Activated naive CD4-positive, alpha-beta T cell treated with anti-CD3 and anti-CD28 coated beads, Interleukin-2, amount 50 U/mL, for 72 hours (primary cell): Measurements from ENCODE around the gene DDX51. TPM values are rescaled to one million over a fixed set of nuclear protein-coding genes. Genes with fewer than 3 reads are reported as not detected.
"Not testable (repeated sequence)": the region's sequence is repeated elsewhere in the genome, so short reads cannot be mapped to it uniquely, and the experiment has no call there.

Experiments used
- ATAC-seq, 2 donors: fragments of 150-1000 bp; cut with Tn5 transposase; 2 replicates each; pipeline ENCODE4 v1.10.0; 2021; ENCODE audit warnings: mild to moderate bottlenecking in 2 of 2, moderate library complexity in 2 of 2
- DNase-seq, 2 donors: peaks; one replicate each; pipeline ENCODE4 v3.0.0; 2021 to 2022; ENCODE audit warnings: low spot score in 2 of 2
- H3K27ac Mint-ChIP-seq, 2 donors: one replicate each; pipeline ENCODE4 v1.8.0; 2022; ENCODE audit warnings: mild to moderate bottlenecking in 2 of 2, mixed read lengths in 2 of 2
- H3K36me3 Mint-ChIP-seq, 2 donors: one replicate each; pipeline ENCODE4 v1.8.0; 2022; ENCODE audit warnings: mixed read lengths in 2 of 2
- H3K9me3 Mint-ChIP-seq, 2 donors: one replicate each; pipeline ENCODE4 v1.8.0; 2022; ENCODE audit warnings: mixed read lengths in 2 of 2
- total RNA-seq, 2 donors: library from RNA; stranded (reverse); gene quantifications; one replicate each; pipeline ENCODE4 v1.2.3, GENCODE V29; 2022

DDX51 gene
- total RNA-seq, 2 donors from 2014 or later: 22.0 to 34.5 TPM

DNA sequence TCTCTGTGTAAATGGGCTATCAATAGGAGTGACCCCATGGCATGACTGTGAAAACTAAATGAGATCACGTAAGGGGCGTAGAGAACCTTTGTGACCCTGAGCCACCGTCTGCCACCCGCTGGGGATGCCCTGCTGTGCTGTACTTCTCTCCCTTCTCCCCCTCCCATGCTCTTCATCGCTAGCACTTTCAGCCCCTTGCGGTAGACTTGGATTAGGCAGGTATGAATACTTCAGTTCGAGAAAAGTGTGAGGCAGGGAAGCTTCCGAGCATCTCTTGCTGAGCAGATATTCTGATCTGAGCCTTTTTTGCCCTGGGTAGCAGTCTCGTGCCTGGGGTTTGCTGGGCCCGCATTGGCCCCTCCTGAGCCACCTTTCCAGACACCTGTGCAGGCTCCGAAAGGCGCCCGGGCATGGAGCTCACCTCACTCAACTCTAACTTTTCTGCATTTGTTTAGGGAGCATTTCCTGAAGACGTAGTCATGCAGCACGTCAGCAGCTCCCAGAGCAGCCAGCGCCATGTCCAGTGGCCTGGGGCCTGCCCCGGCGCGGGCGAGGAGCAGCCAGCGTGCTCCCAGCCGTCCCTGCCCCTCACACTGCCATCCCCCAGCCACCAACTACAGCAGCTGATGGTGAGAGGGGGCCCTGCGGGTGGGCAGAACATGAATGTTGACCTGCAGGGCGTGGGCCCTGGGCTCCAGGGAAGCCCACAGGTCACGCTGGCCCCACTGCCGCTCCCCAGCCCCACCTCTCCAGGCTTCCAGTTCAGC, 40.4 kb downstream of the DDX51 start:
- no peak for ATAC-seq

DNA sequence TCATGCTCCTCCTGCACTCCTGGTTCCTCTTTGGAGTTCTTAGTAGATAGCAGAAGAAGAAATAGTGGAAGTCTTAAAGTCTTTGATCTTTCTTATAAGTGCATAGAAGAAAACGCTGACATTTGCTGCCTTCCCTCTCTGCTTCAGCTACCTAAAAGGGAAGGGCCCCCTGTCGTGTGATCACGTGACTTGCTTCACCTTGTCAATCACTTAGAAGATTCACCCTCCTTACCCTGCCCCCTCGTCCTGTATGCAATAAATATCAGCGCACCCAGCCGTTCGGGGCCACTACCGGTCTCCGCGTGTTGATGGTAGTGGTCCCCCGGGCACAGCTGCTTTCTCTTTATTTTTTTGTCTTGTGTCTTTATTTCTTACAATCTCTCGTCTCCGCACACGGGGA, 41.0 kb downstream of the DDX51 start:
- ATAC-seq, H3K27ac Mint-ChIP-seq, H3K36me3 Mint-ChIP-seq, H3K9me3 Mint-ChIP-seq, DNase-seq: not testable (repeated sequence)

More for the DNA sequence above, 40.4 kb downstream of the DDX51 start:
- Mint-ChIP-seq H3K27ac (no peak overlapping the region), H3K36me3 (no peaks in the 10 kb centered on the region), H3K9me3 (no peaks in the 10 kb centered on the region)
- DNase-seq: no peak

DNA sequence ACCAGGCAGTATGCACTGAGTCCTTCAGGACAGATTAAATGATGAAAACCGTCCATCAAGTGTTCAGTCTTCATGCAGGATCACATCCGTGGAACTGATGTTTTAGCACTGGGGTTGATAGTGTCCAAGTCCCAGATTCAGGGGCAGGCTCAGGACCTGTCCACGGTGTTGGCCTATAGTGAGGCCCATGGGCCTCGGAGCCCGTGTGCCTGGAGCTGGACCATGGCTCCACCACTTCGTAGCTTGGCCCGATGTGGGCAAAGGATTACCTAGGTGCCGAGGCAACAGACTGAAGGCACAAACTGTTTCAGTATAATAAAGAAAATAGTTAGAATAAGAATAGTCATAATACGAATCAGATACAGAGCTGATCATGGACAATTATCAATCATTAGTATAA, 41.8 kb downstream of the DDX51 start:
- ATAC-seq (no peak), DNase-seq (no peak)
- Mint-ChIP-seq H3K27ac (no peak overlapping the region), H3K9me3 (no peaks in the 10 kb centered on the region), H3K36me3 (no peaks in the 10 kb centered on the region)

DNA sequence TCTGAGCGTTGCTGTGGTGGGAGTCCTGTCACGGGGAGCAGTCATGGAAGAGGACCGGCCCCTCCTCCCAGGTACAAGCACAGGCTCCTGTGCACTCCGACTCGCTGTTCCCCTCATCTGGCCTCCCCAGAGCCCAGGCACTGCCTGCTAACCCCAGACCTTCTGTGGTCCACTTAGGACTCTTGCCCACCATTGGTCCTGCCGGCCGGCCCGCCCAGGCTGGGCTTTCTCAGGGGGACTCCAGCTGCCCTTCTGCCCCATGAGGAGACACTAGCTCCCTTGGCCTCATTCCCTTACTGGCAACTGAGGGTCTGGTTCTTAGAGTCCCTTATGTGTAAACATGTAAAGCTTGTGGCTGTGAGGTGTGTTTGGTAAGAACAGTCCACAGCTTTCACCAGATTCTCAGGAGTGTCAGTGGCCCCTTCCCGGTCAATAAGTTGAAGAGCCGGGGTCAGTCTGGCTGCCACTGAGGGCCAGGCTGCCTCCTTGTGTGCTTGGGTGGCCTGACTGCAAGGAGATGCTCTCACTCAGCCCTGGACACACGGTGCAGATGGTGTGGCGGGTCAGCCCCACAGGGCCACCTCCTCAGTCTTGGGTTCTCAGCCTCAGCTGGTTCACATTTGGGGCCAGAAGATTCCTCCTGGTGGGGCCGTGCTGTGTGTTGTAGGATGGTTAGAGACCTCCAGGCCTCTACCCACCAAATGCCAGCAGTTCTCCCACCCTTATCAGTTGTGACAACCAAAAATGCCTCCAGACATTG, 43.6 kb downstream of the DDX51 start:
- peaks cover 13 to 14% of the 10 kb centered on the region in 2 donors for H3K36me3 Mint-ChIP-seq
- ATAC-seq (no peak), DNase-seq (no peak)
- peaks cover 0 to 6% of the 10 kb centered on the region in 2 donors for H3K9me3 Mint-ChIP-seq
- H3K27ac Mint-ChIP-seq: no peak overlapping the region

DNA sequence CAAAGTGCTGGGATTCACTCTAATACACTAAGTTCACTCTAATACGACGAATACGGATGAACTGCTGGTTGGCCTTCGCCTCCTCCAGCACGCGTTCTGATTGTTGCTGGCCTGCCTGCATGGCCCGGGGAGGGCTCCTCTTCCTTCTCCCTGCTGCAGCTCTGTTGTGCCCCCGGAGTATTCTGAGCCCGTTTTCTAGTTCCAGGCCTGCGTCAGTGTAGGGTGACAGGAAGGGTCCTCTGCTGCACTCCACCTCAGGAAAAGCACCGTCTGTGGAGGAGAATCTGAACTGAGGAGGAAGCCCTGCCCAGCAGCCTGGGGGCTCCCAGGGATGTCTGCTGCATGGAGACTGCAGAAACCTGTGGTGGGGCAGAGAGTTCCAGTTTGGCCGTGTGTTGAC, 44.4 kb downstream of the DDX51 start:
- Mint-ChIP-seq H3K36me3 (peaks cover 16% of the 10 kb centered on the region in 2 donors), H3K9me3 (peaks cover 0 to 7% of the 10 kb centered on the region in 2 donors)
- ATAC-seq: no peak

DNA sequence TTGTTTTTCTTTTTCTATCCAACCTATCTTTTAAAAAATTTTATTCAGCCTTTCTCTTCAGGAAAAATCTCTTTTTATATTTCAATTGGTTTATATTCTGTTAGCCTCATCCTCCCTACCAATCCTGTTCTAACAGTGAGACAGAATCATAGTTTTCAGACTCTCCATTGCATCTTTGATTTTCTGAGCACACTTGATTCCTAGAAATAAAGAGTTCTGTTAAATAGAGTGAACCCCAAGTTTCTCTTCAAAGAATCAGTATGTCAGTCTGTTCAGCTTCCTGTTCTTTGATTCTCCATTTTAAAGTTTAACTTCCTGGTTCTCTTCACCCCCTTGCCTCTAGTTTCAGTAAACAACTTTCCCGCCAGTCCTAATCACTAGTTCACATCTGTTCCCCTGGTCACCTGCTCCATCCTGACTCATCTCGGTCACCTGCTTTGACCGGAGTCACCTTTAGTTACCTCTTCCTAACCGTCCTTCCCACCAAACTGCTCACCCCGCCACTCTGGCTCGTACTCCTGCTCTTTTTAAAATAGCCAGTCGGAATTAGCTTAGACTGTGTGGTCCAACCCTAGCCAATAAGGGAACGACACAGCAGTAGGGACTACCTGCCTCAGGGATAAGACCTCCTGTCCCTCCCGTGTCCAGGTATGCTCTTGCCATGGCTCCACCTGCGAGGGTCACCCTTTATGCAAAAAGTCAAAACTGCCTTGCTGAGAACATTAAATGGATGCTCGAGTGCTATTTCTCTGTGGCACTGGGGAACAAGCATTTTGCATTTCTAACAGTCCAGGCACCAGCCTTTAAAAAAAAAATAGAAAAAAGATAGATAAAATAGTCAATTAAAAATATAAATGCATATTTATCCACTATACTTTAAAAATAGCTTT, 48.4 kb downstream of the DDX51 start:
- DNase-seq (no peak), ATAC-seq (no peak)
- Mint-ChIP-seq H3K27ac (peak overlapping the region in 1 of 2 donors; percentile 55), H3K9me3 (peaks cover 0 to 7% of the 10 kb centered on the region in 2 donors), H3K36me3 (peaks cover 16% of the 10 kb centered on the region in 2 donors)

More for the DNA sequence above, 44.4 kb downstream of the DDX51 start:
- DNase-seq: no peak
- H3K27ac Mint-ChIP-seq: no peak overlapping the region

DNA sequence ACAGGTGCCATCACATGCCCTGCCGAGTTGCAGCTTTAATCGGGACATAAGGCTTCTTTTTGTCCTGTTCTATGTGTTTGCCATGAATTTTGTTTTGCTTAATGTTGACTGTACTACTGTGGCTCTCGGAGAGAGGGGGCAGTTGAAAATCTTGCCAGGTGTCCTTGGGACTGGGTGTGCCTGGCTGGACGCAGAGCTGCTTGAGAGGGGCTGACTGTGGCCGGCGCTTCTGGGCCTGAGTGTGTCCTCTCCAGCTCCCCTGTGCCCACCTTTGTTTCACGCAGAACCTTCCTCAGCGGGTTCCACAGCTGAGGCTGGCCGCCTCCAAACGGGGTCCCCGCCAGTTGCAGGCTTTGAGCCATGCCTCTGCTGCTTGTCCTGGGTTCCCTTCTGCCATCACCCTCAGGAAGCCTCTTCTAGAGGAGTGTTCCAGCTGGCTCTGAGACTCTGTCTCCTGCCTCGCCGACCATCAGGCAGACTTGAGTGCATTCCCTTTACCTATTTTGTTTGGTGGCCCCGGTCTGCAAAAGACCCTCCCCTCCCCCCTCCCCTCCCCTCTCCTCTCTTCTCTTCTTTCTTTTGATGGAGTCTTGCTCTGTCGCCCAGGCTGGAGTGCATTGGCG, 49.7 kb downstream of the DDX51 start:
- DNase-seq (no peak), ATAC-seq (peak in 1 of 2 donors; percentile 26)
- H3K27ac Mint-ChIP-seq: no peak overlapping the region
- peaks cover 16 to 22% of the 10 kb centered on the region in 2 donors for H3K36me3 Mint-ChIP-seq
- peaks cover 0 to 7% of the 10 kb centered on the region in 2 donors for H3K9me3 Mint-ChIP-seq

DNA sequence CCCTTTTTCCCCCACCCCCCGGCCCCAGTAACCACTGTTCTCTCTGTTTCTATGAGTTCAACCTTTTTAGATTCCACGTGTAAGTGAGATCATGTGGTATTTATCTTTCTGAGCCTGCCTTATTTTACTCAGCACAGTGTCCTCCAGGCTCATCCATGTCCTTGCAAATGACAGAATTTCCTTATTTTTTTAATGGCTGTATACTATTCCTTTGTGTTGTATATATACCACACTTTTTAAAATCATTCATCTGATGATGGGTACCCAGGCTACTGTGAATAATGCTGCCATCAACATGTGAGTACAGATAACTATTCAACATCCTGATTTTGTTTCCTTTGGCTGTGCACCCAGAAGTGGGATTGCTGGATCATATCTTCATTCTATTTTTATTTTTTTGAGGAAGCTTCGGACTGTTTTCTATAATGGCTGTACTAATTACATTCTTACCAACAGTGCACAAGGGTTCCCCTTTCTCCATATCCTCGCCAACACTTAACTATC, 54.7 kb downstream of the DDX51 start:
- H3K27ac Mint-ChIP-seq: no peak overlapping the region
- H3K36me3 Mint-ChIP-seq: peaks cover 10 to 22% of the 10 kb centered on the region in 2 donors
- DNase-seq: no peak
- no peaks in the 10 kb centered on the region for H3K9me3 Mint-ChIP-seq
- ATAC-seq: no peak

Other genes with a start within 250 kb of the DDX51 start
- gene ULK1, start 249.7 kb downstream of the DDX51 start, total RNA-seq: 10 to 100 TPM; 17.1 to 33.9 TPM
- 10 to 100 TPM; 16.6 to 49.9 TPM for gene PUS1, start 215.0 kb downstream of the DDX51 start, total RNA-seq
- 10 to 100 TPM; 55.6 to 57.4 TPM for gene EP400, start 194.4 kb downstream of the DDX51 start, total RNA-seq
- 10 to 100 TPM; 21.0 to 29.3 TPM for gene NOC4L, start 138 bp upstream of the DDX51 start, total RNA-seq
- under 1 TPM in 1 of 2 donors, not detected in 1; 0.41 TPM for gene GALNT9, start 185.3 kb upstream of the DDX51 start, total RNA-seq